HCT116 (cell line): ENCODE results near the gene B4GALT7.

ENCODE experiments used
- EZH2phosphoT487 ChIP-seq: fragments of 200-600 bp; IDR thresholded peaks from 2 replicates; pipeline ENCODE4 v1.6.1; 2018; ENCODE audit warnings: antibody characterized with exemption, borderline replicate concordance
- JUND ChIP-seq: IDR thresholded peaks from 2 replicates; pipeline ENCODE4 v1.6.1; 2012
- POLR2A ChIP-seq: IDR thresholded peaks from 2 replicates; pipeline ENCODE4 v1.7.0; 2011; ENCODE audit warnings: borderline replicate concordance; ENCODE audit not compliant: insufficient read depth, insufficient read length; ENCODE audit errors: extremely low read depth
- POLR2AphosphoS5 ChIP-seq: IDR thresholded peaks from 2 replicates; pipeline ENCODE4 v1.6.1; 2011; ENCODE audit warnings: mild to moderate bottlenecking, low read depth, low read length, moderate library complexity
- SIN3A ChIP-seq: IDR thresholded peaks from 2 replicates; pipeline ENCODE4 v1.6.1; 2012; ENCODE audit warnings: low read depth
- SP1 ChIP-seq: IDR thresholded peaks from 2 replicates; pipeline ENCODE4 v1.6.1; 2012; ENCODE audit warnings: low read depth
- YY1 ChIP-seq: IDR thresholded peaks from 2 replicates; pipeline ENCODE4 v1.6.1; 2011; ENCODE audit warnings: low read length, low read depth, moderate library complexity, mild to moderate bottlenecking; ENCODE audit not compliant: insufficient replicate concordance; ENCODE audit errors: extremely low read depth
- ZFX ChIP-seq: fragments of 450-650 bp; IDR thresholded peaks from 2 replicates; pipeline ENCODE4 v1.6.1; 2017
- TF ChIP-seq, protein P1 (sequence below): IDR thresholded peaks from 2 replicates; pipeline ENCODE4 v1.6.1; 2012
- TF ChIP-seq, protein P2 (sequence below), 3 experiments: fragments of 200-600 bp in 1 of 3; sonication (generic) in 1 of 3; IDR thresholded peaks in 2 of 3; conservative IDR thresholded peaks in 1 of 3; 2 replicates each; pipeline ENCODE4 v1.5.1; 2012 to 2017; ENCODE audit warnings: low read depth in 2 of 3, low read length in 2 of 3, antibody characterized with exemption in 1 of 3, borderline replicate concordance in 1 of 3, control low read depth in 1 of 3, mild to moderate bottlenecking in 1 of 3, mixed read lengths in 1 of 3, mixed run types in 1 of 3, moderate library complexity in 1 of 3; ENCODE audit not compliant: insufficient read depth in 1 of 3

GRCh38 chr5:177555665-177556064 is 44.3 kb upstream of the B4GALT7 start:
- TF ChIP-seq, protein P1, sequence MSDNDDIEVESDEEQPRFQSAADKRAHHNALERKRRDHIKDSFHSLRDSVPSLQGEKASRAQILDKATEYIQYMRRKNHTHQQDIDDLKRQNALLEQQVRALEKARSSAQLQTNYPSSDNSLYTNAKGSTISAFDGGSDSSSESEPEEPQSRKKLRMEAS: no peak
- no peak for TF ChIP-seq POLR2AphosphoS5
- TF ChIP-seq YY1: no peak
- no peak for TF ChIP-seq ZFX
- TF ChIP-seq, protein P2, sequence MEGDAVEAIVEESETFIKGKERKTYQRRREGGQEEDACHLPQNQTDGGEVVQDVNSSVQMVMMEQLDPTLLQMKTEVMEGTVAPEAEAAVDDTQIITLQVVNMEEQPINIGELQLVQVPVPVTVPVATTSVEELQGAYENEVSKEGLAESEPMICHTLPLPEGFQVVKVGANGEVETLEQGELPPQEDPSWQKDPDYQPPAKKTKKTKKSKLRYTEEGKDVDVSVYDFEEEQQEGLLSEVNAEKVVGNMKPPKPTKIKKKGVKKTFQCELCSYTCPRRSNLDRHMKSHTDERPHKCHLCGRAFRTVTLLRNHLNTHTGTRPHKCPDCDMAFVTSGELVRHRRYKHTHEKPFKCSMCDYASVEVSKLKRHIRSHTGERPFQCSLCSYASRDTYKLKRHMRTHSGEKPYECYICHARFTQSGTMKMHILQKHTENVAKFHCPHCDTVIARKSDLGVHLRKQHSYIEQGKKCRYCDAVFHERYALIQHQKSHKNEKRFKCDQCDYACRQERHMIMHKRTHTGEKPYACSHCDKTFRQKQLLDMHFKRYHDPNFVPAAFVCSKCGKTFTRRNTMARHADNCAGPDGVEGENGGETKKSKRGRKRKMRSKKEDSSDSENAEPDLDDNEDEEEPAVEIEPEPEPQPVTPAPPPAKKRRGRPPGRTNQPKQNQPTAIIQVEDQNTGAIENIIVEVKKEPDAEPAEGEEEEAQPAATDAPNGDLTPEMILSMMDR (IDR thresholded peaks at IDR 0.05 in 2 of 3, conservative IDR thresholded peaks at IDR 0.05 in 1 of 3; ENCODE audit: borderline replicate concordance in 1 of 3, insufficient read depth in 1 of 3, low read depth in 2 of 3, low read length in 2 of 3): no peak
- no peak for TF ChIP-seq SIN3A
- TF ChIP-seq POLR2A: no peak
- TF ChIP-seq JUND: no peak
- TF ChIP-seq SP1: no peak
- TF ChIP-seq EZH2phosphoT487: no peak
